DMS114 treated with DMSO at 0.1 percent for 48 hours (cell line): ENCODE results near the gene EHBP1.

Source experiments
- DNase-seq: peaks from one replicate; lab custom pipeline; 2025; ENCODE audit not compliant: unreplicated experiment; lab: John Stamatoyannopoulos, UW

The EHBP1 gene

DNA sequence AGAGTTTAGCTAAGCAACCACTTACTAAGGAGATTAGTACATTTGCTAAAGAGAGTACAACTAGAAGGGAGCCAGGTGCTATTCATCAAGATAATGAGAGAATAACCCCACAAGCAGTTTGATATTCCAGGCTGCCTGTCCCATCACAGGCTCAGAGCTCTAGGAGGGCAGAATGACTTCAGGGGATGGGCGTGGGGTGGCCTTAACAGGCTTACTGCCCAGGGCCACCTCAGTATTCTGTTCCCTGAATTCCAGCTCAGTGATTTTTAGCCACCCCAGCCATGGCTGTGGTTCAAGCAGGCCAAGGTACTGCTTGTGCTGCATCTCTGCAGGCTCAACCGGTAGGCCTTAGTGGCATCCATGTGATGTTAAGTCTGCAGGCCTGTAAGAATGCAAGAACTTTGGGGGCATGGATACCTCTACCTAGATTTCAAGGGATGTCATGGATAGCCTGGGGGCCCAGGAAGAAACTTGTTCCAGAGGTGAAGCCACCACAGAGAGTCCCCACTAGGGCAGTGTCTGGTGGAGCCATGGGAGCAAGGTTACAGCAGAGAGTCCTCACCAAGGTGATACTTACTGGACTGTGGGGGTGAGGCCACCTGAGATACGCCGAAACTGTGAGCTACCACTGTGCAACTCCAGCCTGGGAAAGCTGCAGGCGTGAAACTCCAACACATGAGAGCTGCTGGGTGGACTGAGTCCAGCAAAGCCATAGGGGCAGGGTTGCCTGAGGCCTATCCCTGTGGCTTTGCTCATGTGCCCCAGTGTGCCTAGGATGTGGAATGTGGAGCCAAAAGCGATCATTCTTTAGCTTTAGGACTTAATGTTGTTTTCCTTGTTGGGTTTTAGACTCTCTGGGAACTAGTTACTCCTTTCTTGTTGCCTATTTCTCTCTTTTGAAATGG, 107.7 kb downstream of the EHBP1 start:
- no peak for DNase-seq

DNA sequence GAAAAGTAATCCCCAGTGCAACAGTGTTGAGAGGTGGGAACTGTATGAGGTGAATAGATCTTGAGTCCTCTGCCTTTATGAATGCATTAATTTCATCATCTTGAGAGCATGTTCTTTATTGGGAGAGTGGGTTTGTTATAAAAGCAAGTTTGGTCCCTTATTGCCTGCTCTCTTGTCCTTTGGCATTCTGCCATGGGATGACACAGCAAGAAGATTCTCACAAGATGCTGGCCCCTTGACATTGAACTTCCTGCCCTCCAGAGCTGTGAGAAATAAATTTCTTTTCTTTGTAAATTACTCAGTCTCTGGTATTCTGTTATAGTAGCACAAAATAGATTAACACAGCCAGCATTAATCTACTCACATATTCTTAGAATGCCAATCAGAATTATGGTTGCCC, 108.6 kb downstream of the EHBP1 start:
- DNase-seq, result no peak

DNA sequence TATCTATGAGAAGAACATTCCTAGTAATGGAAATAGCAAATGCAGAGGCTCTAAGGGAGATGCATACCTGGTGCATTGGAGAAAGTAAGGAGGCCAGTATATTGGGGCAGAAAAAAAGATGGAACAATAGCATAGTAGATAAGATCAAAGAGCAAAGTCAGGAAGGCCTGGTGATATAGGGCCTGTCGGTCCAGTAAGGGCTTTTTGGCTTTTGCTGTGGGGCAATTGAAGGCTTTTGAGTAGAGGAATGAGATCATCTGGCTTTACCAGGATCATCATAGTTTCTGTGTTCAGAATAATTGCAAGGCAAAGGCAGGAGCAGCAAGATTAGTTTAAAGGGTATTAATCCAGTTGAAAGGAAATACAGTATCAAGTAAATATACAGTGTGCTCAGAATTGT, 111.8 kb downstream of the EHBP1 start:
- DNase-seq, result no peak

DNA sequence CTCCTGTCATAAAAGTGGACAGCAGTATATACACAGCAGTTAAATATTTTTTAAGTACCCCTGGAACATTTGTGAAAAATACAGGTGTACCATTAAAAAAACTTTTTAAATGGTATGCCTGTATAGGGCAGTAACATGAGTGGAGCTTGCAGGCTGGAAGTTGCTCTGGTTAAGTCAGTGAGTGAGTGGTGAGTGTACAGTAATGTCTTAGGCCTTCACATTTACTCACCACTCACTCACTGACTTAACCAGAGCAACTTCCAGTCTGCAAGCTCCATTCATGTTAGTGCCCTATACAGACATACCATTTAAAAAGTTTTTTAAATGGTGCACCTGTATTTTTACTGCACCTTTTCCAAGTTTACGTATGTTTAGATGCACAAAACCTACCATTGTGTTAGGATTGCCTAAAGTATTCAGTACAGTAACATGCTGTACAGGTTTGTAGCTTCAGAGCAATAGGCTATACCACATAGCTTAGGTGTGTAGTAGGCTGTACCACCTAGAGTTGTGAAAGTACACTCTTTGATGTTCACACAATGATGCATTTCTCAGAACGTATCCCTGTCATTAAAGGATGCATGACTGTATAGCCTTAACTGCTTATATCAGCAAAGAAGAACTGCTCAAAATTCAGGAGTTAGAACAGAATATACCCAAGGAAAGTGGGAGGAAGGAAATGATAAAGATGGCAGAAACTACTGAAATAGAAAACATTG, 112.6 kb downstream of the EHBP1 start:
- no peak for DNase-seq

DNA sequence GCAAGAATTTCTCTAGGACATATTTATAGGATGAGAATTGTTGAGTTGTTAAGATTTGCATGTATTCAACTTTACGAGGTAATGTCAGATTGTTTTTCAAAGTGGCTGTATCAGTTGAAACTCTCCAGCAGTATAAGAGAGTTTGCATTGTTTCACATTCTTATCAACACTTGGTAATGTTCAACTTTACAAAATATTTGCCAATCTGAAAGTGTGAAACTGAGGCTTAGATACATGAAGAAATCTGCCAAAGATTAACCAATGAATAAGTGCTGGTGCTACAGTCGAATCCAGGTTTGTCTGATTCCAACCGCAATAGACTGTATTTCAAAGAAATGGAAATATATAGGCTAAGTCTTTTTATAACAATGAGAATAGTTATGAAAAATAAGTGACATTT, 117.0 kb downstream of the EHBP1 start:
- DNase-seq, result no peak

DNA sequence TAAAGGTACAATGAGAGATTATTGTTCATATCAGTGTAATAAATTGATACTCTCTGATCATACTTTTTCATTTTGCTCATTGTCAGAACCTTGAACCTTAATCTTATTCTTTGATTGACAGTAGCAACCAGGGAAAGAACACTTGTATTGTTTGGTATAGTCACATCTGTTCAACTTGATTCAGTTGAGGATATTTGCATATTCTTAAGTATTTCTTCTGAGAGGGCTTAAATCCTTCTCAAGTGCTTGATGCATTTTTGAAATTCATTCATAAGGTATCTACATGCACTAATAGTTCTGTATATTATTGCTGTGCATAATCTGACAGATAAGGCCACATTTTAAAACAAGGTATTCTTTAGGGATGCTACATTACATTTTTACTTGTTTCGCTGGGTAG, 118.9 kb downstream of the EHBP1 start:
- DNase-seq, result no peak

DNA sequence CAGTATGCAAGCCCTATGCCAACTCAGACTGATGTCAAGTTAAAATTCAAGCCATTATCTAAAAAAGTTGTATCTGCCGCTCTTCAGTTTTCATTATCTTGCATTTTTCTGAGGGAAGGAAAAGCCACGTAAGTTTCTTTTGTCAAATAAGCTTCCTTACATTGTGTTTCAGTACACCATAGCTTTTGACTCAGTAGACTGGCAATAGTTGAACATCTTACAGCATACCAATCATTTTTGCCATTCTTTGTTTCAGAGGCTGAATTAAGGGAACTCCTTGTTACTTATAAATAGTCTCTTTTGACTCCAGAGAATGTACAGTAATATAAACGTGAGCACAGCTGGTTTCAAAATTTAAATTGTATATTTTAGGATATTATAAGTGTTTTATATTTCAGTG, 120.6 kb downstream of the EHBP1 start:
- DNase-seq, result no peak

DNA sequence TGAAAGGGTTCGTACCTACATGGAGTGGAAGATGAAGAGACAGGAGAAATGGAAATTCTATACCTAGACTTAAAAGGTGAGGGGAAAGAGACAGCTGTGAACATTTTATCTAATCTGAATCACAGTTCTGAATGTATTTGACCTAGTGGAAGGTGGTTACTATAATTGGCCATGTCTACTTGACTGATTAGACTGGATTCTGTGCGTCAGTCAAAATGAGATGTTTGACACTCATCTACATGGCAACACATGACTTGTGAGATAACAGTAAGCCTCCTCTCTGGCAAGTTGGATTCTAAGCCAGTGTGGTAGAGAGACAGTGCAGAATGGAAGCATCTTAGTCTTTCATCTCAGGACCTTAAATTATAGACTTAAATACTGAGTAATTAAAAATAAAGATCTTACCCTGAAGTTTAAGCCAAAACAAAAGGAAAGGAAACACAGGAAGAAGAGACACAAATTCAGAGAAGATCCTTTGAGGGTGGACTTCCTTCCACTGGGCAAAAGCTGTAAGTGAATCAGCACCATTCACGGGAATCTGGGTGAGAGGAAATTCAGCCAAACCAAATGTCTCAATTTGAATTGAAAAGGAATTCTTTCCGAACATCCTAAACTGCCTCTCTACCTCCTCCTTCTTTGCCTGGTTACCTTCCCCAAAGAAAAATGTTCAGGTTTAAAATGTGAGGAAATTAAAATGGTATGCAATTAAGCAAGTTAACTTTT, 121.6 kb downstream of the EHBP1 start:
- no peak for DNase-seq

DNA sequence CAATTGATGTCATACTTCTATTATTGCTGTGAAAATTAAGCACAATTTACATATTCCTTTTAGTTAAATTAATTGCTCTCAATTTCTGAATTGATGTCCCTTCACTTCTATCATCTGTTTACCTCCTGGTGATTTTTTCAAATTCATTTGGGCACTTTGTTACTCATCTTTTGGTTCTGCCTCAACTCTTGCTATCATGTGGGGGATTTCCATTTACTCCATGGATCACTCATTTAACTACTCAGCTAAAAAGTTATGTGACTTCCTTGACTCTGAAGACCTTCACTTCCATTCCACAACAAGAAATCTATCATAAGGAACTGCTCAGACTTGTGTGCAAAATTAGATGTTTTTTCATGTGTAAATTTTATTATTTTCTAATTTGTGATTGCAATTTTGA, 126.2 kb downstream of the EHBP1 start:
- DNase-seq, result no peak

DNA sequence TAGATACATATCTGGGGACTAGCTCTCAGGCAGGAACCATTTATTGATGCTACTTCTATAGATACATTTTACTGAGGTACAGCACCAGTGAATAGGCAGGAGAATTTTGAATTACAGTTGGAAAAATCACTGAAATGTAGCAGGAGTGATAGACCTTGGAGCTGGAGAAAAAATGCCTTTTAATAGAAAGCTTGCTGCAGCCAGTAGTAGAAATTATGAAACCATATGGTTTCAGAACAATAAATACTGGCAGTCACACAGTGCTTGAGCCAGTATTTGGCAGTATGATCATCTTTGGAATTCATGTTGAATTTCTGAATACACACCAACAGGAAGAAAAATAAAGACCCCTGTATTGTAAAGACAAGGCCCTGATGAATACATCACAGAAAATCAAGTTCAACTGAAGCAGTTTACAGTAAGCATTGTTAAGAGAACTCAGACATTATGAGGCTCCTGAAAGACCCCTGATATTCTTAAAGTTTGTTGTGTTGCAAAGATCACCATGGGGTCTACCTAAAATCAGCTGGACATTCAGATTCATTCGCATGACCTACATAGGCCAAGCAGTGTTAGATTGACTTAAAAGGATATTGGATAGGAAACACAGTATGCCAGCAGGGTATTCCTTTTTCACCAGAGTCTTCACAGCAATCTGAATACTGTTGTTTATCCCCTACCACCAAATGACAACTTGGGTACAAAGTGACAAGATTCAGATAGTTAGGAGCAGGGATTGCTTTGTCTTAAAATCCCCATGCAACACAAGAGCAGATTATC, 139.0 kb downstream of the EHBP1 start:
- DNase-seq, result no peak

DNA sequence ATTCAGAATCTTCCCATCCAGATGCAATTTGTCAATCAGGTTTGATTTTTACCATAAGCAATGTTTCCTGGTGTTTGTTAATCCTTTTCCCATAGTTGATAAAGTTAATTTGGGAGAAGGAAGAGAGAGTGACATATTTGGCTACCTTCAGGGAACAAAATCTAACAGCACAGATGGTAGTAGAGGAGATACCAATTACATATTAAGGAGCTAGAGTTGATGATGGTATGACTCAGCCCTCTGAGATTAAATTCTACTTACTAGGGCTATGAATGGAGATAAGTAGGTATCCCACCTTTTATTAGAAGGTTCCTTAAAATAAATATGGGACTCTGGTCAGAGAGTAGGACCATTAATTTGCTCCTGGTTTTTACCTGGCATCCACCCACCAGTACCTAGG, 139.7 kb downstream of the EHBP1 start:
- no peak for DNase-seq

DNA sequence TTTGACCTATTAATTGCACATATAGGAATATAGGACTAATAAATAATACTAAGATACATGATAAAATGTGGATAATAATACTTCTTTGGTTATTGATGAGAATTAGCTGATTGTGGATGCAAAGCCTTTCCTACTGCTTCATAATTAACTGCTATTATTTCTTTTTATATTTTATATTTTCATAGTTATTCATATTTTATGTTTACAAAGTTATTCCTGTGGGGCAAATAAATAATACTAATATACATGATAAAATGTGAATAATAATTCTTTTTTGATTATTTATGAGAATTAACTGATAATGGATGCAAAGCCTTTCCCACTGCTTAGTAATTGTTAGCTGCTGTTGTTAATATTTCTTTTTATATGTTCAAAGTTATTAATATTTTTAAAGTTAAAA, 146.7 kb downstream of the EHBP1 start:
- DNase-seq, result no peak

DNA sequence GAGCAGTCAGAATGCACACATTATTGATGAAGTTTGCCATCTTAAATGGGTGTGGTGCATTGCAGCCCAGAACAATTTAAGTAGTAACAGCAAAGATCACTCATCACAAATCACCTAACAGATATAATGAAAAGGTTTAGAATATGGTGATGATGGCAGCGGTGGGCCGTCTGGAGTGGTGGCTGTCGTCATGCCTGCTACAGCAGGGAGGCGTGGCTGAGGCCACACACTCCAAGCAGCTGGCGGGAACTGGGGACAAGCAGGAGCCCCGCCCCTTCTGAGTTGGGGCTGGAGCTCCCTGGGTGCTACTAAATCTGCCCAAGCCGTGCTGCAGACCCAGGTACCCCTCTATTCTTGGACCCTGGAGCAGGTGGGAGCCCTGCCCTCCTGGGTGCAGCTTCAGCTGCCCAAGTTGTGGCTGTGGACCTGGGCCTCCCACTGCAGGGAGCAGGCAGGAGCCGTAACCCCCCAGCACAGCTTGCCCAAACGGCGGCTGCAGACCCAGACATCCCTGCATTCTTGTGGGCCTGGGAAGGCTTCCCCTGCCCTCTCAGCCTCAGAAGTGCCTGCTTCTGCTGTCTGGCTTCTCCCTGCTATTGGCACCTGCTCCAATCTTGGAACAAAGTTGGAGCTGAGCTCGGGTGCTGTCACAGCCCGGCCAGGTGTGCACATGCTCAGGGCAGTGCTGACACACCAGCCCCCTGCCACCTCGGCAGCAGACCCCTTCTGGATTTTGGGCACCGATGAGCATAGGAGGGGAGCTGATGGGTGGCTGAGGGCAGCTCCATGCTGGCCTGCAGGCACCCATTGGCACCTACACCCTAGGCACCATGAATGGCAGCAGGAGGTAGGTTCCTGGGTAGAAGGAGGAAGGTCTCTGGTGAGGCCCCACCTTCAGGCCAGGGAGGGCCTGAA, 149.3 kb downstream of the EHBP1 start:
- no peak for DNase-seq

DNA sequence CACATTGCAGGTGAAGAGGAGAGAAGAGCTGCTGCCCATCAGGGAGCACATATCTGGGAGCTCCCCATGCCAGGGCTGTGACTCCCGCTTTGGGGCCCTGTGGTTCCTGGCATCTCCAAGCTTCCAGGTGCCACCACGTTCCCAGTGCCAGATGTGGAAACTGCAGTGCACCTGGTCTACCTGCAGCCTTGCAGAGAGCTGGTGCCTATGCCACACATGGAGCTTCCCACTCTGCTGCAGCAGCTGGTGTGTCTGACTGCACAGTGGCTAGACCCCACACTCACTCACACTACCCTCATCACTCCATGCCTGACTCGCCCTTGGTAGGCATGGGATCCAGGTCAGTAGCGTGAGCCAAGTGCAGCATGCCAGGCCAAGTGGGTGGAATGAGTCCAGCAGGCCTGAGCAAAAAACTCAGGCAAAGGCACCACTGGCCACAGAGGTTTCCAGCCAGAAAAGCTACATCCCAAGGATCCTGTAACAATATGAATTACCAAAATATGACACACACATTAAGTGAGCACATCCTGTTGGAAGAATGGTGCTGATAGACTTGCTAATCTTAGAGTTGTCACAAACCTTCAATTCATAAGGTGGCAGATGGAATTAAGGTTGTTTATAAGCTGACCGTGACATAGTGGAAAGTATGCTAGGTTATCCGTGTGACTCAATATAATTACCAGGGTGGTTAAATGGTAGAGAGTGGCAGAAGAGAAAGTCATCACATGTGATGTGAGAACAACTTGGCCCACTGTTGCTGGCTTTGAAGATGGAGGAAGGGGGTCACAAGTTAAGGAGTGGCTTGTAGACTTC, 150.9 kb downstream of the EHBP1 start:
- DNase-seq, result no peak

DNA sequence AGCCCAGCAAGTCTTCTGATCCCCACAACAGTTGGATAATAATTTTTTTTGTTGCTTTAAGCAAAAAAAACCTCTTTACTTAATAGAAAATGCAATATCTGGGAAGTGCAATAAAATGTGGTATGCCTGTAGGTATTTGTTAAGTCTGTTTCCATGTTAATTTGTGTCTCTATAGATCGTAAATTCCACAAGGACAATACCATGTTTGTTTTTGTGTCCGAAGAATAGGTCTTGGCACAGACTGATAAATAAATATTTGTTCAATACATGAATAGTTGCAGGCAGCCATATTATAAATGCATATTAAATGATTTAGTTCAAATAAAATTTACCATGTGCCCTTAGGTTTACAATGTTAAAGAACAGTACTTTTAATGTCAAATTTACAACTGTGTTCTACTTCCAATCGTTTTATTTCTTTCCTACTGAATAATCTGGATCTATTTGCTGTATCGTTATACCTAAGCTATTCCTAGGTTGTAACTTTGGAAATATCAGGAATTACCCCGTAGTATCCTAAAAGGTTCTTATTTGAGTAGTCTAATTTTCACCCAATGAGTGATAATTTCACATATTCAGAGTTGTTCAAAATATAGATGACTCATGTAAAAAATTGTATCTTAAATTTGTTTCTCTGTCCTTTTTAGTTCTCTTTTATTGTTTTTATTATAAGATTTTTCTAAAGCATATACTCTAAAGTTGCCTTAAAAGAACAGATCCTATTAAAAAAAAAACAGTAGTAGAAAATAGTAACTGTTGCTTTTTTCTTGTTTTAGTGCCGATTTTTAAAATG, 151.8 kb downstream of the EHBP1 start:
- DNase-seq, result no peak

DNA sequence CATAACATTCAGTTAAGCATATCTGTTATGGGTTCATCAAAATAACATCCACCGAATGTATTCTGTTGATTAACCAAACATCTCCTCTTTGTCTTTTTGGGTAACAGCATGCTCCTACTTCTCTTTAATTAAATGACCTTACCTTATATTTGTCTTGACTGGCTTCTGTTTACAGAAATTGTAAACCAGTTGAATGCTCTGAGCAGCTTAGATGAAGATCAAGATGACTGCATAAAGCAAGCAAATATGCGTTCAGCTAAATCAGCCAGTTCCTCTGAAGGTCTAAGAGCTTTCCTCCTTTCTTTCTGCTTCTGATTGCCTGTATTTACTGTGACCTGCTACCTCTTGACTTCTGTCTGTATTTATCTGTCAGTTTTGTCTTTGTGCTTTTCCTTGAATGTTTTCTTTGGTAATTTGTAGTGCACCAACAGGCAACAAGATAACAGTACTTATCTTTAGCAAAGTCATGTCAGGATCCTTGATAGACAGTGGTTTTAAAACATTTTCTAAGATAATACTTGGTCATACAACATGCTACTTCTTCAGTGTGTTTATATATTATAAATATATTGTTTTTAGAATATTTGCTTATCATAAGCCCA, 152.8 kb downstream of the EHBP1 start:
- DNase-seq, result no peak

DNA sequence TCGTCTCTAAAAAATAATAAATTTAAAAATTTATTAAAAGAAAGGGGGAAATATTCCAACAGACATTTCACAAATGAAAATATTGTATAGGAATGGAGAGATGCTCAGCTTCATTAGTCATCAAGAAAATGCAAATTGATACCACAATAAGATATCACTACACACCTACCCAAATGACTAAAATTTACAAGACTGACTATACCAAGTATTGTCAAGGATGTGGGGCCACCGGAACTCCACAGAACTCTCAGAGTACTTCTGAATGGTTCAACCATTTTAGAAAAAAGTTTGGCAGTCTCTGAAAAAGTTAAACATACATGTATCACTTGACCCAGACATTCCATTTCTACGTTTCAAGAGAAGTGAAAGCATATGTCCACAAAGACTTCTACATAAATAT, 163.4 kb downstream of the EHBP1 start:
- no peak for DNase-seq

DNA sequence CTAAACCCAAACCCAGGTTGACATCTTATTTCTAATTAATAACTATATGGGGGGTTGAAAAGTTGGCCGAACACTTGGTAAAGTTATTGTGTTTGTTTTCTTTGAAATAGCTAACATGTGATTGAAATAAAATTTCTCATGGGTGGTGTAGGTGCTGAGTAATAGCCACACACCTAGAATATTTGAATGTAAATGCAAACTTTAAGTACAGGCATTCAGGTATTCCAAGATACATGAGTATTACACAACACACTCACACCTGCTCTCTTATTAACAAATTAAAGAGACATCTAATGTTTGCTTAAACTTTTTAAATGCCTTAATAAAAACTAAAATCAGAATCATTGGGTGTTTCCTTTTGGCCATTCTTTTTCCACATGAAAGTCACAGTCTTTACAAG, 165.5 kb downstream of the EHBP1 start:
- DNase-seq, result no peak
